Stimulated activated CD8-positive, alpha-beta memory T cell treated with anti-CD3 and anti-CD28 coated beads, Interleukin-12 subunit alpha, Interleukin-12 subunit beta, amount 100 ng/mL, for 24 hours (primary cell): Measurements from ENCODE around the gene GRK4.

Source experiments
- DNase-seq: peaks from one replicate; pipeline ENCODE4 v3.0.0-alpha.2; 2020; ENCODE audit errors: extremely low read depth

The GRK4 gene

DNA sequence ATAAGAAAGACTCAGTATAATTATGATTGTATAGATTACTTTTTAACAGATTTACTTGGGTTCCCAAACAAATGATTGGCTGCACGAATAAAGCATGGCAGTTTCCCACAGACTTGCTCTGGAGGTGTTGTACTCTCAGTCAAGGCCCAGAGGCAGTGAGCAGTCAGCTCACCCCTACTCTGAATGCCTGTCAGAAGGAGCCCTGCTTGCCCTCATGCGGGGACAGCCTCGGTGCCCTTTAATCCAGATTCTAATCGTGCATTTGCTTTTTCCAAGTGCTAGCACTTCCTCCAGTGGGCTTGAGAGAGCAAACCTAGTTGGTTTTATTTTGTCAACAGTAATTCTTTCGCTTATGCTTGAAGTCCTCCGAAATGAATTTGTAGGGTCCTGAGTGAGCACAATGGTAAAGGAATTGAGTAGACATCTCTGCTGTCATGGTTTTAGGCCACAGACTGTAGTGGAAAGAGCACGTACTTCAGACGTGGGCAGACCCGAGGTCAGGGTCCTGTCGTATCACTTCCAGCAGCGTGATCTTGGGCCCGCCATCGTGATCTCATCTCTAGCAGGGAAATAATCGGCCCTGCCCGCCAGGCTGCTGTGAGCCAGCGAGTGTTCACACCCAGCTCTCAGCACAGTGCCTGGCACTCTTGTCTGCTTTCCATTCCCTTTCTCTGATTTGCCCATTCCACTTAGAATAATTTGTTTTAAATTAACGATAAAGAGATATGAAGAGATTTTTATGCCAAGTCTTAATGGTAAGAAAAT, 48.3 kb downstream of the GRK4 start:
- no peak for DNase-seq

DNA sequence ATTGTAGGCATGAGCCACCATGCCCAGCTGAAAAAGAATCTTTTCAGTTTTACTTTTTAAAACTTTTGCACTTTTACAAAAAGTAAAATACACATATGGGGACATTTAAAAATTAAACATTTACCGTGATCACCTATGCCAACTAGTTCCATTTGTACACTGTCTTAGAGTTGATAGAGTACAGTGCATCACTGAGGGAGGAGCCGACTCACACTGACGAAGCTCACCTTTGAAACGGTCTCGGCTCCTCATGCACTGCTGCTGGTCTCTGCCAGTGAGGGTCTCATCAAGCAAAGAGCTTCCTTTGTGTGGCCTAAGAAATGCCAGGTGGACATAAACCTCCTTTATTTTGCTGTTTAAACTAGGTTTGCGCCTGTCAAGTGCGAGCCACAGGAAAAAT, 50.0 kb downstream of the GRK4 start:
- DNase-seq = no peak

DNA sequence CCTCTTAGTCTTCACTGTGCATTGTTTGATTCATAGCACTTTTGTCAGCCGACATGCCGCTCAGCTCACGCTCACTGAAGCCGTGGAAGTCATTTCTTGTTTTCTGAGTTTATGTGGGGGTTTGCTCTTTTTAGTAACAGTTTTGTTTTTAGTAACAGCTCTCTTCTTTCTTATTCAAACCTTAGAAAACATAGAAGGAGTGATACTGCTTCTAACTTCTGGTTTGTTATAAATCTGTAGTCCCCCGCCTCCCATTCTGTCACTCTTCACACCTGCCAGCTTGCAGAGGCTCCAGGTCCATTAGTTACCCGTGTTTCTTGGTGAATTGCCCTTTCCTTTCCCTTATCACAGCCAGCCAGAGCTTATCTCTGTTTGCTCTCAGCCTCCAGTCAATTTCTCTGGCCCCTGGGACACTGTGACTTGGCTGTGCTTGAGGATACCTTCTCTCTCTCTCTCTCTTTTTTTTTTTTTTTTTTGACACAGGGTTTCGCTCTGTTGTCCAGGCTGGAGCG, 50.5 kb downstream of the GRK4 start:
- no peak for DNase-seq

DNA sequence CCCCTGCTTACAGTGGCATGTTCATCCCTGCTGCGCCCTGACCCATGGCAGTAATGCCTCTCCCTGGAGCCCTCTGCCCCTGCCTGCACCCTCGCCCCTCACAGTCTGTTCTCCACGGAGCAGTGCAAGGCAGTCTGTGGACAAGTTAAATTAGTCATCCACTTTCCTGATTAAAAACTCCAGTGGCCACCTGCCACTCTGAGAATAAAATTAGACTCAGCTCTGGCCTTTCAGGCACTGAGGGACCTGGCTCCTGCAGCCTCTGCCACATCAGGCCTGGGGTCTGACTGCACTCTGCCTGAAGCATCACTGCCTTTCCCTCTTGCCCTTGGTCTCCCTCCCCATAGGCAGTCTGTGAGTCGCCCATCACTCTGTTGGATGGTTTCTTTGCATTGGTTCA, 53.6 kb downstream of the GRK4 start:
- no peak for DNase-seq

DNA sequence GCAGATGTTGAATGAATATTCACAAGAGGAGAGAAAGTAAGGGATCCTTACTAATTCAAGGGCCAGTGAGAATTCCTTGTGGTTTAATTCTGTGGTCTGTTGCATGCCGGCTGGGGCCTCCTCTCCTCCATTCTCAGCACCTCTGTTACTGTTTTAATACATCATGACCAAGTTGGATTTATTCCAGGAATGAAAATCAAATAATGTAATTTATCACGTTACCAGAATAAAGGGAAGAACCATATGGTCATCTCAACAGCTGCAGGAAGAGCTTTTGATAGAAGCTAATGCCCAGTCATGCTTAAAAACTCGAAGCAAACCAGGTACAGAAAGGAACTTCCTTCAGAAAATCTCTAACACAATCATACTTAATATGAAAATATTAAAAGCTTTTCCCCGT, 54.1 kb downstream of the GRK4 start:
- no peak for DNase-seq

DNA sequence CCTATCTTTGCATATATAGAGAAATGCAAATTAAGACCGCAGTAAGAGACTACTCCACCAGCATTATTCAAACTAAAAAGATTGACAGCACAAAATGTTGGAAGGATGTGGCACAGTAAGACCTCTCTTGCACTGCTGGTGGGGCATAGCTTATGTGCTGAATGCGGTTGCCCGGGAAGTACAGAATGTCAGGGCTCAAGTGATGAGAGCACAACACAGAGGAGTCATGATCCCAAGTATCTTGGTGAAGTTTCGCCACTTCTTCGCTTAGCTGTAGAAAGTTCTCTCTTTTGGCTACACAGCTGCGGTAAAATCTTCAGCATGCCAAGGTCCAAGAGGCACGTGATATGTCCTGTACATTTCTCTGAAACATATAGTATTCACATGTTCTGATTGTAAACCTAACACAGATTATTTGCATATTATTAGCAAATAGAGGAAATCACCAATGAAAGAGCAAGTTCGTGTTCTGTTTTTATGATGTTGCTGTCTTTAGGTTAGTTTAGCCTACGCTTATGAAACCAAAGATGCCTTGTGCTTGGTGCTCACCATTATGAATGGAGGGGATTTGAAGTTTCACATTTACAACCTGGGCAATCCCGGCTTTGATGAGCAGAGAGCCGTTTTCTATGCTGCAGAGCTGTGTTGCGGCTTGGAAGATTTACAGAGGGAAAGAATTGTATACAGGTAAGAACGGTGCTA, 55.9 kb downstream of the GRK4 start:
- no peak for DNase-seq

DNA sequence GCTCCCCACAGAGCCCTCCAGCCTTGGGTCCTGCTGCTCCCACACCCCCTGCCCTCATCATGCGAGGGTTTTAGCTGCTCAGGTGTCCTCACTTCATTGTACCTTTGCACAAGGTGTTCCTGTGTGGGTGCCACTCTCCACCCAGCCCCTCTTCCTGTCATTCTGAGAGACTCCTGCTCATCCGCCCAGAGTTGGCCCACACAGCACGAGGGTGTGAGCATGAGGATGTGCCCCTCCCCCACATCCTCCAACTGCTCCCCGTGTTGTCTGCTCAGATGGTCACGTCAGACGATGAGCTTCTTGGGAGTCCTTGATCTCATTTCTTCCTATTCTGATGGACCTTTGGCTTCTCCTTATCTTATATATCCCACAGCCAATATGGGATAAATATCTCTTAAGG, 57.8 kb downstream of the GRK4 start:
- no peak for DNase-seq

DNA sequence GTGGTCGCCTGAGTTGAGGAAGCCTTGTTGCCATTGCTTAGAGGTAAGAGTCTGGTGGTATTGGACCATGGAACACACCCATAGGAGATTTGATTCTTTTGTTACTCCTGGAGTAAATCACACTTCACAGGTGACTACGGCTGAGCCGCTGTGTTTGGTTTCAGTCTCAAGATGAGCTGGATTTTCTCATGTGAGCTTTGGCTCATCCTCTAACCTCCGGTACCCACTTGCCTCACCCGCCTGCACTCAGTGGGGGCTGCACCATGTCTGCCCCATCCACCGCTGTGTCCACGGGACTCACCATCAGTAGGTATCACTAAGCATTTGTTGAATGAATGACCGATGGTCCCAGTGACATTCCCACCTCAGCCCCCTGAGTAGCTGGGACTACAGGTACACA, 58.3 kb downstream of the GRK4 start:
- no peak for DNase-seq

DNA sequence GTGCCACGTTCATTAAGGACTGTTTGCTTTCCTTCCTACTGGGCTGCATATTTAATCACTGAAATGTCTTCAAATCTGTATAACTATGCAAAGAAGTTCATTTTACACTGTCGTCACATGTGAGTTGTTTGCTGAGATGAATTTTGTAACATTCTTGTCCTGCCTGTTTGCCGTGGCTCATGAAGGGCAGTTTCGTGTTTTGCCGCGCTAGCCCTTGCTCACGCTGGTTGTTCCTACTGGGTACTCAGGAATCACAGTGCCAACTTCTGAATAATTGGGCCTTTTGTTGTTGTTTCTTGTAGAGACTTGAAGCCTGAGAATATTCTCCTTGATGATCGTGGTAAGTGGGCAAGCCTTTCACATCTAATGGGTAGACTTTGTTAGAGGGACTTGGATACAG, 58.7 kb downstream of the GRK4 start:
- DNase-seq = no peak

DNA sequence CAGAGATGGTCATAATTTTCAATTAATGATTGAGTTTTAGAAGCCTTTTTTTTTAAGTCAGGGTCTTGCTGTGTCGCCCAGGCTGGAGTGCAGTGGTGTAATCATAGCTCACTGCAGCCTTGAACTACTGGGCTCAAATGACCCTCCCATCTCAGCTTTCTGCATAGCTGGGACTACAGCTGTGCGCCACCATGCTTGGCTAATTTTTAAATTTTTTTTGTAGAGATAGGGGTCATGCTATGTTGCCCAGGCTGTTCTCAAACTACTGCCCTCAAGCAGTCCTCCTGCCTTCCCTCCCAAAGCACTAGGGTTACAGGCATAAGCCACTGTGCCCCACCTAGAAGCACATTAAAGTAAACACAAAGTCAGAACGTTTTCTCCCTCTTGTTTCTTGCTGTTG, 59.3 kb downstream of the GRK4 start:
- no peak for DNase-seq

DNA sequence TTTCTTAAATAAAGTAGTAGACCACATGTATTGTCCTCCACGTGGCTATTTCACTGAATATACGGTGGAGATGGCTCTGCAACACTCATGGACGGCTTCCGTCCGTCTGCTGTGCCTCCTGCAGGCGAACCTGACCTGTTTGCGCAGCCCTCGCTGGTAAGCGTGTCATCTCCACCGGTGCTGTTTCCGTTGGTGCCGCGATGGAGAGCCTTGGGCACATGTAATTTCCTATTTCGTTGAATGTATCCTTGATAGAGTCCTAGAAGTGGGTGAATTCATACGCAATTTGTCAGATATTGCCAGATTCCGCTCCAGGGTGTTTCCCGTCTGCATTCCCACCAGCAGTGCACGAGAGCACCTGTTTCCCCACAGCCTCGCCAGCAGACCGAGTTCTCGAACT, 62.5 kb downstream of the GRK4 start:
- DNase-seq = no peak

DNA sequence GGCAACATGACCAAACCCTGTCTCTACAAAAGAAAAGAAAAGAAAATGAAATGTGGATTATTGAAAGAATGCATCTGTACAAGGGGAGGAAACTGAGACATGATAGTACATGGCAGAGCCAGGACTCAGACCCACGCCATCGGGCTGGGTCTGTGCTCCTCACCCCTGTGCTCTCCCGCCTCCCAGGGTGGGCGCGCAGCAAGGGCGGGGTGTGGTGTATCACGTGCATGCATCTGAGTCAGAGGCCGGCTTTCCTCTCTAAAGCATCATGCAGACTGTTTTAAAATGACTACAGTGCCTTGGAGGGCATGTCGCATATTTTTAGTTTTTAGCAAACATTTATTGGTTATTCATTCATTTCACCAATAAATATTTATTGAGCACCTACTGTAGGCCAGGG, 63.2 kb downstream of the GRK4 start:
- DNase-seq = no peak

DNA sequence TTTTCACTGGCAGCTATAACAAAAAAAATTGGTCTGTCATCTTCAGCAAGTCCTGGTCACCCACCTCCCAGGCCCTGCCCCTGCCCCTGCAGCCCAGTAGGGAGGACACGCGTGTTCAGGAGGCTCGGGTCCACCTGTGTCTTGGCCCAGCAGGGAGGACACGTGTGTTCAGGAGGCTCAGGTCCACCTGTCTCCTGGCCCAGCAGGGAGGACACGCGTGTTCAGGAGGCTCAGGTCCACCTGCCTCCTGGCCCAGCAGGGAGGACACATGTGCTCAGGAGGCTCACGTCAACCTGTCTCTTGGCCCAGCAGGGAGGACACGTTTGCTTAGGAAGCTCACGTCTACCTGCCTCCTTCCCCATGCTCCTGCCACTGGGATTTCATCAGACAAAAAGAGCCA, 66.1 kb downstream of the GRK4 start:
- no peak for DNase-seq

DNA sequence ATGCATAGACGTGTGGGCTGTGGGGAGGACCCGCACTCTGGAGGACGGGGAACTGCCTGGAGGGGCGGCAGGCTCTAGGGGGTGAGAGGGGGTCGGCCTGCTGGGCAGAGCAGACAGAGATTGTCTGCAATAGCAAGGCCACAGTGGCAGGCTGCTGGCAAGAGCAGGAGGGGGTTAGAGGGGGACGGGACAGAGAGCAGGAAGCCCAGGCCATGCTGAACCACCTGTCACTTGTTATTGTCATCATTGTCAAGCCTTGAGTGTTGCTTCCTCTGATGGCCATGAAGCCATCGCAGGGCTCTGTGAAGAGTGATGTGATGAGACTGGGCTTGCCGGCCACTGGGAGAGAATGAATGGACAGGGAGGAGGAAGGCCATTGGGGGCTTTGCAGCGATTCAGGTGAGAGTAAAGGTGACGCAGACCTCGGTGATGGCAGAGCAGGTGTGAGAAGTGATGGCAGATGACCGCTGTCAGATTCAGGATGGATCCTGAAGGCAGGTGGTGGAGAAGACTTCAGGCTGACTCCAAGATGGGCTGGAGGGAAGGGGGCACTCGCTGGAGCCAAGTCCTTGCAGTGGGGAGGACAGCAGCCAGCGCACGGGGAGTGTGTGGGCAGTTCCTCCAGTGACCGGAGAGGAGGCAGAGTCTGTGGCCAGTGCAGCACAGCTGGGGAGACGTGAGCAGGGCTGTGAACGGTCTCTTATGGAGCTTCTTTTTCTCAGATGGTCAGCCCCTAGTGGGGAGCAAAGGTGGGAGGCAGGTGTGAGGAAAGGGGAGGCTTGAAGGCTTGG, 67.4 kb downstream of the GRK4 start:
- DNase-seq = no peak

DNA sequence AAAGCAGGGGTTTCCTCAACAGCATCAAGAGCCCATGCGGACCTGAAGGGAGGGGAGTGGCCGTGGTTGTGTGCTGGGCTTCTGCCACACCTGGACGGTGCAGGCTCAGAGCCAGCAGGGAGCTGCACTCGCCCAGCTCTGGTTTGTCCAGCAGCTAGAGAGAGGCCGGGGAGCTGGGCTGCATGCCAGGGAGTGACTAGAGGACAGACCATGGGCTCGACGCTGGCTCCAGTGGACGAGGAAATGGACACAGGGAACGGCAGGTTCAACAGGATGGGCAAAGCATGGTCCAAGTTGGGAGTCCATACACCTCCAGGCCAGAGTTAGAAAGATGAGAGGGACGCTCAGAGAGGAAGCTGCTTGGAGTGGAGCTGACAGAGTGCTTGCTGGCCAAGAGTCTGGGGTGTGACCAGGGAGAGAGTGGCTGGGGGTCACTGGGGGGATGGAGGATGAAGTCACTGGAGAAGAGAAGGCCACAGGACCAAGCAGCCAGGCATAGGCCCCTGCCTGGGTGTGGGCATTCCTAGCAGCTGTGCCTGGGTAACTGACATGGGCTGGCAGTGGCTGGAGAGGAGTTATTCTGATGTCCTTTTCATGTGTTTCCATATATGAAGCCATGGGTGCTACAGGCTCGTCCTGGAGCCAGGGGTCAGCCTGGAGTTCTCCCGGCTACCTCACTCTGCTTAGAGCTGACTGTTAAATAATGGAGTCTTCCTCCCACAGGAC, 68.1 kb downstream of the GRK4 start:
- no peak for DNase-seq

DNA sequence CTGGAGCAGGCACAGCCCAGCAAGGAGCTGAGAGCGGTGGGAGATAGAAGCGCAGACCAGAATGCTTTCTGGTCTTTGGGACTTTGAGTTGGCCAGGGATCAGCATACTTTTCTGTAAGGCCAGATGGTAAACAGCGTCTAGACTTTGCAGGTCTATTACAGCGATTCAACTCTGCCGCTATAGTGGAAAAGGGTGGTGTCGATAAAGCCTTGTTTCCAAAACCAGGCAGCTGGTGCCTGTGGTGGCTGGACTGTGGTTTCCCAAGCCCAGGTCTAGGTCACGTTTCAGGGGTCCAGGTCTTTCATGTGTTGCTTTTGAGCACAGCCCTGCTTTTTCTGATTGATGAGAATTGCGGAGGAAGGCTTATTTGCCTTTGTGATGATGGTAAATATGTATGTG, 70.9 kb downstream of the GRK4 start:
- DNase-seq = no peak

DNA sequence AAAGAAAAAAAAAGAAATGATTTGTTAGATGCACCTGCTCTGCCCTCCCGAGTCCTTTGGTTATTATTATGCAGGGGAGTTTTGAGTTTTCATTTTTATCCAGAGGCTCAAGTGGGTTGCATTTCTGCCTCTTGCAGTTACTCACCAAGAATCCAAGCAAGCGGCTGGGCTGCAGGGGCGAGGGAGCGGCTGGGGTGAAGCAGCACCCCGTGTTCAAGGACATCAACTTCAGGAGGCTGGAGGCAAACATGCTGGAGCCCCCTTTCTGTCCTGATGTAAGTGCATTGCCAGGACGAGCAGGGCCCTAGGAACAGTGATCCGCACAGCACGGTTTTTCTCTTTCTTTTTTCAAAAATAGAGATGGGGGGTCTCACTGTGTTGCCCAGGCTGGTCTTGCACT, 71.9 kb downstream of the GRK4 start:
- no peak for DNase-seq

DNA sequence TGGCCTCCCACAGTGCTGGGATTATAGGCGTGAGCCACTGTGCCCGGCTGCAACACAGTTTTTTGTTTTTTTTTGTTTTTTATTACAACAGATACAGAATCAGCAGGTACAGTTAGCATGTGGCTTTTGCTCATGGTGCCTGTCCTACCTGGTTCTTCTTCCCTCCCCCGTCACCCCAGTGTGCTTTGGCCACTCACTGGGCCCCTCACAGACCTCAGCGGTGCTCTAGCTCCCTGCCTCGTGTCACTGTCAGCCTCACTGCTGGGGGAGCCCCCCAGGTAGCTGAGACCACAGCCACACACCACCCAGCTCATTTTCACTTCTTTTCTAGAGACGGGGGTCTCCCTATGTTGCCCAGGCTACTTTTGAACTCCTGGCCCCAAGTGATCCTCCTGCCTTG, 72.3 kb downstream of the GRK4 start:
- DNase-seq = no peak

DNA sequence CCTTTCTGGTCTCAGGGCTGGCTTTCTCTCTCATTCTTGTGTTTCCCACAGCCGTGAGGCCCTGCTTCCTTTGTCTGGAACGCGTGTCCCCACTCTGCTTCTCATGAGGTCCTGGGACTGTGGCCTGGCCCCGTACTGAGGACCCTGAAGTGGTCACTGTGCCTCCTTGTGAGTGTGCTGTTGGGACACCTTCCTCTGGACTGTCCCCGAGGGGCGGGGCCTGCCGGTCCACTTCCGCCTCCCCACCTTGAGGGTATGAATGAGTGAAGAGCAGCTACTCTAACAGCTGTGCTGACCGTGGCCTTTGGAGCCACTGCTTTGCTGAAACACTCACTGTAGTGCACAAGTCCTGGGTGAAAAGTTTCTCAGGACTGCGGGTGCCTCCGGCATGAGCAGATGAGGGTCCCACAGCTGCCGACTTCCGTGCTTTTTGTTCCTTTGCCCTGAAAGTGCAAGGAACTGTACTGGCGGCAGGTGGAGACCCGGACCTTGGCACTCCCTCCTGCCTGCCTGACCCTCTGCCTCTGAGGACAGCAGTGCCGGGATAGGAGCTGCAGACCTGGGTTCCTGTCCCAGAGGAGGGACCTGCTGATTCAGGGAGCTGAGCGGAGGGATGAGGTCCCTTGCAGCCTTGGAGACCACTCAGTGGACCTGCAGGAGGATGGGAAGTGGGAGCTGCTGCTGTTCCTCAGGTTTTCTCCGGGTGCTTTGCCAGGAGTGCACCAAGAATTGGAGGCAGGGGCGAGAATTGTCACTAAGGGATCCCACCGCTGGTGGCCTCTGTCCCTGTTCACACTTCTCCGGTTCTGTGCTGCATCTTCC, 73.0 kb downstream of the GRK4 start:
- DNase-seq = no peak

DNA sequence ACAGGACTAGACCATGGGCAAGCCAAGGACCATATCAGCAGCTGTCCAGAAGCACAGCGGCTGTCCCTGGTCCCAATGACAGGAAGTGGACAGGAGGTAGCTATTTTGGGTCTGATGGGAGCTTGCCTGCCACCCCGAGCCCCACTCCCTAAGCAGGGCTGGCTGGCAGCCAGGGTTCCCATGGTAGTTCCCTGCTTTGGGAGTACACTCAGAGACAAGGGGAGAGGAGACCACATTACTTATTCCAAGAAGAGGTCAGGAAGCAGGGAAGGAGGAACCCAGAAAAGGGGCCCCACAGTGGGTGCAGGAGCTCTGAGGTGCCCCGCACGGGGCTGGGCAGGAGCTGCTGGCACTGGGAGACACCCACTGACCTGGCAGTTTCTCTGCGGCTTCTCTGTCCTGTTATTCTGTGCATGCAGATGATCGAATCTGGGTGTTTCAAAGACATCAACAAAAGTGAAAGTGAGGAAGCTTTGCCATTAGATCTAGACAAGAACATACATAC, 74.6 kb downstream of the GRK4 start:
- no peak for DNase-seq
